DND-41 (cell line): Measurements from ENCODE around the gene KLLN.

Source experiments
- ATAC-seq: fragments of 200-7000 bp; cut with Tn5 transposase; 3 replicates; pipeline ENCODE4 v1.9.1; 2021; ENCODE audit warnings: low read depth; ENCODE audit not compliant: insufficient read depth
- DNase-seq: peaks from one replicate; pipeline ENCODE4 v3.0.0-alpha.2; 2020
- H2AFZ ChIP-seq: 2 replicates; pipeline ENCODE4 v1.6.0; 2012; ENCODE audit warnings: low read depth, low read length
- H3K27ac ChIP-seq: 2 replicates; pipeline ENCODE4 v1.5.1; 2012; ENCODE audit warnings: low read length, inconsistent platforms
- H3K27me3 ChIP-seq: fragments of 200-600 bp; sonication (generic); 2 replicates; pipeline ENCODE4 v1.6.0; 2012; ENCODE audit warnings: low read length, mild to moderate bottlenecking, inconsistent platforms; ENCODE audit not compliant: insufficient read depth, poor library complexity
- H3K36me3 ChIP-seq: 2 replicates; pipeline ENCODE4 v1.5.1; 2012; ENCODE audit warnings: low read length, inconsistent platforms; ENCODE audit not compliant: insufficient read depth
- H3K4me1 ChIP-seq: 2 replicates; pipeline ENCODE4 v1.5.1; 2012; ENCODE audit warnings: mild to moderate bottlenecking, low read length; ENCODE audit not compliant: insufficient read depth
- H3K4me2 ChIP-seq: 2 replicates; pipeline ENCODE4 v1.6.0; 2012; ENCODE audit warnings: mild to moderate bottlenecking, moderate library complexity, low read length, inconsistent platforms; ENCODE audit not compliant: insufficient read depth
- H3K4me3 ChIP-seq, 2 experiments: fragments of 200-600 bp in 1 of 2; shearing (Covaris generic) in 1 of 2; 2 replicates each; pipeline ENCODE4 v1.5.1; 2012 to 2016; ENCODE audit warnings: inconsistent platforms in 2 of 2, low read length in 2 of 2, mild to moderate bottlenecking in 2 of 2, low read depth in 1 of 2, moderate library complexity in 1 of 2
- H3K79me2 ChIP-seq: 2 replicates; pipeline ENCODE4 v1.6.0; 2012; ENCODE audit warnings: low read length, inconsistent platforms; ENCODE audit not compliant: insufficient read depth
- H3K9ac ChIP-seq: 2 replicates; pipeline ENCODE4 v1.6.0; 2012; ENCODE audit warnings: low read depth, mild to moderate bottlenecking, inconsistent platforms, low read length, moderate library complexity
- H3K9me3 ChIP-seq: 2 replicates; pipeline ENCODE4 v1.5.1; 2012; ENCODE audit warnings: low read length, moderate library complexity, mild to moderate bottlenecking, inconsistent platforms; ENCODE audit not compliant: insufficient read depth, severe bottlenecking
- H4K20me1 ChIP-seq: 2 replicates; pipeline ENCODE4 v1.6.0; 2012; ENCODE audit warnings: low read length; ENCODE audit not compliant: insufficient read depth
- EZH2 ChIP-seq: IDR thresholded peaks from 3 replicates; pipeline ENCODE4 v1.6.1; 2012; ENCODE audit warnings: borderline replicate concordance, low read depth, mild to moderate bottlenecking, moderate library complexity, low read length, inconsistent platforms; ENCODE audit not compliant: severe bottlenecking
- TF ChIP-seq, protein P1 (sequence below): IDR thresholded peaks from 2 replicates; pipeline ENCODE4 v1.5.1; 2012; ENCODE audit warnings: borderline replicate concordance, low read length, moderate library complexity, mild to moderate bottlenecking; ENCODE audit not compliant: poor library complexity, severe bottlenecking; ENCODE audit errors: extremely low read depth

The KLLN gene

DNA sequence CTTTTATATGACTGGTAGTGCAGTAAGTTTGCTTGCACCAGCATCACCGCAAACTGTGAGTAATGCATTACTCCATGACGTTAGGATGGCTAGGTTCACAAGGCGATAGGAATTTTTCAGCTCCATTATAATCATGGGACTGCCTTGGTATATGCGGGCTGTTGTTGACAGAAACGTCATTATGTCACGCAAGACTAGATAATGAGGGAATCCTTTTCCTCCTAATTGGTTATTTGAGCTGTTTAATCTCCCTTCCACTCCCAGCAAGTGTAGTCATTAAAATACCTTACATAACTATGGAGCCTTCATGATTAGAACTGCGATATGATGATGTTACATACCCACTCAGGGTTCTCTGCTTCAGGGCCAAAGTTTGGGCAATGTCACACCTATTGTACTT lies 17.3 kb downstream of the KLLN start:
- Histone ChIP-seq H3K9ac (no peak overlapping the region), H4K20me1 (no peaks in the 10 kb centered on the region), H3K4me1 (peaks cover 23% of the 10 kb centered on the region), H3K27me3 (no peaks in the 10 kb centered on the region), H3K4me3 (no peak overlapping the region), H3K27ac (no peak overlapping the region), H3K4me2 (no peak overlapping the region), H3K79me2 (no peaks in the 10 kb centered on the region), H3K36me3 (no peaks in the 10 kb centered on the region), H2AFZ (no peak overlapping the region), H3K9me3 (no peaks in the 10 kb centered on the region)
- ATAC-seq (no peak), DNase-seq (no peak)
- no peak for TF ChIP-seq EZH2

DNA sequence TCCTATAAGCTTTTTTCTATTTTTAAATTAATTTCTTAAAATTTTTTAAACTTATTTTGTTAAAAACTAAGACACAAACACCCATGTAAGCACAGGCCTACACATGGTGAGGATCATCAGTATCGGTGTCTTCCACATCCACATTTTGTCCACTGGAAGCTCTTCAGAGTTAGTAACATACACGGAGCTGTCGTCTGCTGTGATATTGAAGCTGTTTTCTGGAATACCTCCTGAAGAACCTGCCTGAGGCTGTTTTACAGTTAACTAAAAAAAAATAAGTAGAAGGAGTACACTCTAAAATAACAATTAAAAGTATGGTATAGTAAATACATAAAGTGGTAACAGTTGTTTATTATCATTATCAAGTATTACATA lies 17.7 kb downstream of the KLLN start:
- TF ChIP-seq, protein P1, sequence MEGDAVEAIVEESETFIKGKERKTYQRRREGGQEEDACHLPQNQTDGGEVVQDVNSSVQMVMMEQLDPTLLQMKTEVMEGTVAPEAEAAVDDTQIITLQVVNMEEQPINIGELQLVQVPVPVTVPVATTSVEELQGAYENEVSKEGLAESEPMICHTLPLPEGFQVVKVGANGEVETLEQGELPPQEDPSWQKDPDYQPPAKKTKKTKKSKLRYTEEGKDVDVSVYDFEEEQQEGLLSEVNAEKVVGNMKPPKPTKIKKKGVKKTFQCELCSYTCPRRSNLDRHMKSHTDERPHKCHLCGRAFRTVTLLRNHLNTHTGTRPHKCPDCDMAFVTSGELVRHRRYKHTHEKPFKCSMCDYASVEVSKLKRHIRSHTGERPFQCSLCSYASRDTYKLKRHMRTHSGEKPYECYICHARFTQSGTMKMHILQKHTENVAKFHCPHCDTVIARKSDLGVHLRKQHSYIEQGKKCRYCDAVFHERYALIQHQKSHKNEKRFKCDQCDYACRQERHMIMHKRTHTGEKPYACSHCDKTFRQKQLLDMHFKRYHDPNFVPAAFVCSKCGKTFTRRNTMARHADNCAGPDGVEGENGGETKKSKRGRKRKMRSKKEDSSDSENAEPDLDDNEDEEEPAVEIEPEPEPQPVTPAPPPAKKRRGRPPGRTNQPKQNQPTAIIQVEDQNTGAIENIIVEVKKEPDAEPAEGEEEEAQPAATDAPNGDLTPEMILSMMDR = no peak
- no peak for TF ChIP-seq EZH2
- DNase-seq (no peak), ATAC-seq (no peak)
- Histone ChIP-seq H3K36me3 (no peaks in the 10 kb centered on the region), H3K27me3 (no peaks in the 10 kb centered on the region), H3K4me3 (no peak overlapping the region), H3K4me2 (no peak overlapping the region), H3K9ac (no peak overlapping the region), H3K27ac (no peak overlapping the region), H3K9me3 (no peaks in the 10 kb centered on the region), H3K4me1 (peaks cover 19% of the 10 kb centered on the region), H2AFZ (no peak overlapping the region), H4K20me1 (no peaks in the 10 kb centered on the region), H3K79me2 (no peaks in the 10 kb centered on the region)

DNA sequence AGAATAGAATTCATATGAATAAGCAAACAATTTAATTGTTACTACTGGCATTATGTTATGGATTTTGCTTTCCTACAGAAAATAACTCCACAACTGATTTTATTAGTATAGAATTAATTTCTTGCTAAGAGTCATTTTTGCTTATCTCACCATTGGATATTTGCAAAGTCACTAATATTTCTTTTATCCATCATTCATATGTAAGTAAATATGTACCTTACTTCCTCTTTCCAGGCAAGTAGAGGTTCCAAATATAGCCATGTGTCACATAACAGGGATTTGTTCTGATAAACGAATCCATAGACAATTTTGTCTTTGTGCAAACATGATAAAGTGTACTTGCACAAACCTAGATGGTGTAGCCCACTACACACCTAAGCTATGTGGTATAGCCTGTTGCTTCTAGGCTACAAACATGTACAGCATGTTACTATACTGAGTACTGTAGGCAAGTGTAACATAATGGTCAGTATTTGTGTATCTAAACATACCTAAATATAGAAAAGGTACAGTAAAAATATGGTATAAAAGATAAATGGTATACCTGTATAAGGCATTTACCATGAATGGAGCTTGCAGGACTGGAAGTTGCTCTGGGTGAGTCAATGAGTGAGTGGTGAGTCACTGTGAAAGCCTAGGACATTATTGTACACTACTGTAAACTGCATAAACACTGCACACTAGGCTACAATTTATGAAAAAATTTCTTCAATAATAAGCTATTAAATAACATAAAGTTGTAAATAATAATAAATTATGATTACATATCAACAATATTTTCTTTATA lies 18.3 kb downstream of the KLLN start:
- Histone ChIP-seq H3K4me2 (no peak overlapping the region), H2AFZ (no peak overlapping the region), H3K4me1 (peaks cover 13% of the 10 kb centered on the region; the same call in 1 of the 2 replicates), H3K9me3 (no peaks in the 10 kb centered on the region), H4K20me1 (no peaks in the 10 kb centered on the region), H3K27me3 (no peaks in the 10 kb centered on the region), H3K9ac (no peak overlapping the region), H3K4me3 (no peak overlapping the region), H3K36me3 (no peaks in the 10 kb centered on the region), H3K79me2 (no peaks in the 10 kb centered on the region), H3K27ac (no peak overlapping the region)
- TF ChIP-seq, protein P1 = no peak
- TF ChIP-seq EZH2 = no peak
- no peak for ATAC-seq
- no peak for DNase-seq

DNA sequence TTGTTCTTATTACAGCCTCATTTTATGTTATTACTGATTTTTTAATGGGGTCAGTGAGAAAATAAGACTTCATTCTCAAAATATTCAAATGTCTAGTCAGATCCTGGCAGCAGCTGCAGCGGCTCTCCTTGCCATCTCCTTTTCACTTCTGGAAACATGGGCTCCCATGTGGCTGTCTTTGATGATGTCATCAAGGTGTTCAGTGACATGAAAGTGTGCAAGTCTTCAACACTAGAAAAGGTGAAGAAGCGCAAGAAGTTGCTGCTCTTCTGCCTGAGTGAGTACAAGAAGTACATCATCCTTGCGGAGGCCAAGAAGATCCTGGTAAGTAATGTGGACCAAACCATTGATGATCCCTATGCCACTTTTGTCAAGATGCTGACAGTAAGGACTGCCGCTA lies 19.6 kb downstream of the KLLN start:
- Histone ChIP-seq H3K27ac (no peak overlapping the region), H3K4me2 (no peak overlapping the region)
- ATAC-seq = no peak

More for the DNA sequence above, 19.6 kb downstream of the KLLN start:
- H4K20me1 ChIP-seq = no peaks in the 10 kb centered on the region
- no peak for DNase-seq
- no peaks in the 10 kb centered on the region for H3K79me2 ChIP-seq
- no peak overlapping the region; the same call in 1 of the 2 replicates for H2AFZ ChIP-seq
- H3K9ac ChIP-seq = no peak overlapping the region
- H3K27me3 ChIP-seq = no peaks in the 10 kb centered on the region
- no peak for TF ChIP-seq EZH2
- TF ChIP-seq, protein P1 = no peak
- no peak overlapping the region for H3K4me3 ChIP-seq
- H3K36me3 ChIP-seq = no peaks in the 10 kb centered on the region
- H3K9me3 ChIP-seq = no peaks in the 10 kb centered on the region
- peaks cover 13% of the 10 kb centered on the region; the same call in 1 of the 2 replicates for H3K4me1 ChIP-seq
